GM12878 (cell line): ENCODE results near the gene CRYBA1. TPM values are rescaled to one million over a fixed set of nuclear protein-coding genes. Genes with fewer than 3 reads are reported as not detected.

Experiments
- ATAC-seq: fragments of 200-7000 bp; cut with Tn5 transposase; 3 replicates; pipeline ENCODE4 v1.9.1; 2020; ENCODE audit warnings: mild to moderate bottlenecking, moderate library complexity
- BruUV-seq: library from RNA; stranded (reverse); fragments of 400-500 nt; replicated peaks from 2 replicates; lab custom pipeline; 2021; lab: Mats Ljungman, UMichigan
- CTCF ChIA-PET: fragments of 300-600 bp; sonication (Branson Sonifier 250); formaldehyde crosslinking; extraction: SDS; loops from one replicate; lab custom pipeline; 2021; ENCODE audit warnings: inconsistent platforms; lab: Yijun Ruan, JAX
- POLR2A ChIA-PET: fragments of 350-600 bp; formaldehyde crosslinking; extraction: SDS; loops from one replicate; lab custom pipeline; 2021; ENCODE audit warnings: inconsistent platforms; lab: Charles Lee
- RAD21 ChIA-PET: fragments of 300-600 bp; sonication (Branson Sonifier 250); formaldehyde crosslinking; loops from one replicate; lab custom pipeline; 2023; ENCODE audit warnings: antibody characterized with exemption; ENCODE audit not compliant: unreplicated experiment; lab: Charles Lee
- SMC1A ChIA-PET: fragments of 300-600 bp; sonication (Branson Sonifier 250); formaldehyde crosslinking; loops from one replicate; lab custom pipeline; 2023; ENCODE audit not compliant: unreplicated experiment, uncharacterized antibody; lab: Charles Lee
- DNase-seq: peaks from one replicate; pipeline ENCODE4 v3.0.0-alpha.2; 2011; ENCODE audit warnings: low read depth, low spot score
- FAIRE-seq: peaks from 3 replicates; lab custom pipeline; 2011; peaks lifted over from hg19 to GRCh38; lab: Jason Lieb, UNC
- H2AFZ ChIP-seq: 2 replicates; pipeline ENCODE4 v1.6.0; 2011; ENCODE audit warnings: low read depth, low read length, control low read depth; ENCODE audit not compliant: control insufficient read depth
- H3K27ac ChIP-seq: 2 replicates; pipeline ENCODE4 v1.5.1; 2011; ENCODE audit warnings: control low read depth; ENCODE audit not compliant: control insufficient read depth, insufficient read depth
- H3K27me3 ChIP-seq, 2 experiments: replicated peaks in 1 of 2; 2 replicates each; pipeline versions ENCODE4 v1.6.0 to v1.6.1; 2011; ENCODE audit warnings: low read length in 1 of 2; ENCODE audit not compliant: control insufficient read depth in 2 of 2, insufficient read depth in 2 of 2
- H3K36me3 ChIP-seq, 2 experiments: 2 replicates each; pipeline ENCODE4 v1.5.1; 2011; ENCODE audit warnings: low read length in 1 of 2; ENCODE audit not compliant: control insufficient read depth in 2 of 2, insufficient read depth in 2 of 2
- H3K4me1 ChIP-seq: 2 replicates; pipeline ENCODE4 v1.6.1; 2011; ENCODE audit warnings: mild to moderate bottlenecking, low read length, moderate library complexity, mixed read lengths; ENCODE audit not compliant: control insufficient read depth, insufficient read depth
- H3K4me2 ChIP-seq: 2 replicates; pipeline ENCODE4 v1.6.0; 2011; ENCODE audit warnings: control low read depth; ENCODE audit not compliant: control insufficient read depth, insufficient read depth
- H3K4me3 ChIP-seq: fragments of 200-600 bp; sonication (generic); 2 replicates; pipeline ENCODE4 v1.5.1; 2016
- H3K79me2 ChIP-seq: 2 replicates; pipeline ENCODE4 v1.6.0; 2011; ENCODE audit warnings: low read length; ENCODE audit not compliant: control insufficient read depth, insufficient read depth
- H3K9ac ChIP-seq: 2 replicates; pipeline ENCODE4 v1.8.0; 2011; ENCODE audit warnings: low read length, control low read depth, mixed read lengths; ENCODE audit not compliant: control insufficient read depth, insufficient read depth
- H3K9me3 ChIP-seq: replicated peaks from 3 replicates; pipeline ENCODE4 v1.5.1; 2011; ENCODE audit warnings: mild to moderate bottlenecking, low read length; ENCODE audit not compliant: control insufficient read depth, insufficient read depth
- H4K20me1 ChIP-seq: 2 replicates; pipeline ENCODE4 v1.6.0; 2011; ENCODE audit not compliant: control insufficient read depth, insufficient read depth
- ATF7 ChIP-seq: fragments of 450-650 bp; IDR thresholded peaks from 2 replicates; pipeline ENCODE4 v1.6.1; 2016; ENCODE audit warnings: low read depth, mild to moderate bottlenecking
- BRCA1 ChIP-seq: IDR thresholded peaks from 2 replicates; pipeline ENCODE4 v1.6.1; 2011; ENCODE audit warnings: low read depth, low read length, improper control_type of control experiment
- CEBPB ChIP-seq, 2 experiments: fragments of 150-350 bp in 1 of 2; IDR thresholded peaks; 2 replicates each; pipeline ENCODE4 v1.6.1; 2012 to 2014; ENCODE audit warnings: low read depth in 2 of 2, low read length in 2 of 2, borderline replicate concordance in 1 of 2, inconsistent platforms in 1 of 2
- CTCF ChIP-seq, 3 experiments: IDR thresholded peaks in 2 of 3; conservative IDR thresholded peaks in 1 of 3; 2 replicates each; pipeline ENCODE4 v1.5.1; 2011; ENCODE audit warnings: low read depth in 3 of 3, low read length in 3 of 3, mild to moderate bottlenecking in 3 of 3, control low read depth in 2 of 3, moderate library complexity in 2 of 3, inconsistent platforms in 1 of 3, mixed read lengths in 1 of 3; ENCODE audit not compliant: control insufficient read depth in 2 of 3, insufficient read depth in 1 of 3; ENCODE audit errors: extremely low read depth in 1 of 3
- EGR1 ChIP-seq, 2 experiments: IDR thresholded peaks; 1 replicate in 1 of 2; 2 replicates in 1 of 2; pipeline ENCODE4 v1.6.1; 2011 to 2012; ENCODE audit warnings: low read depth in 2 of 2, low read length in 2 of 2, borderline replicate concordance in 1 of 2, mild to moderate bottlenecking in 1 of 2, moderate library complexity in 1 of 2
- HDAC6 ChIP-seq: fragments of 200-600 bp; sonication (generic); IDR thresholded peaks from one replicate; pipeline ENCODE4 v1.8.0; 2017; ENCODE audit warnings: antibody characterized with exemption; ENCODE audit not compliant: unreplicated experiment
- JUNB ChIP-seq: IDR thresholded peaks from 2 replicates; pipeline ENCODE4 v1.6.1; 2016; ENCODE audit warnings: antibody characterized with exemption, mild to moderate bottlenecking
- MLLT1 ChIP-seq: fragments of 450-650 bp; IDR thresholded peaks from 2 replicates; pipeline ENCODE4 v1.6.1; 2016; ENCODE audit warnings: mild to moderate bottlenecking
- MTA3 ChIP-seq: IDR thresholded peaks from 2 replicates; pipeline ENCODE4 v1.6.1; 2012; ENCODE audit warnings: low read length, inconsistent platforms, borderline replicate concordance
- NFYB ChIP-seq: IDR thresholded peaks from 2 replicates; pipeline ENCODE4 v1.6.1; 2011; ENCODE audit warnings: low read depth, mild to moderate bottlenecking, low read length, improper control_type of control experiment, moderate library complexity; ENCODE audit not compliant: insufficient read depth
- POLR2A ChIP-seq: IDR thresholded peaks from 2 replicates; pipeline ENCODE4 v1.6.1; 2011; ENCODE audit warnings: low read depth, mild to moderate bottlenecking, low read length
- RELA ChIP-seq: fragments of 450-650 bp; IDR thresholded peaks from 2 replicates; pipeline ENCODE4 v1.8.0; 2014; ENCODE audit warnings: borderline replicate concordance; ENCODE audit not compliant: partially characterized antibody
- SMC3 ChIP-seq: IDR thresholded peaks from 2 replicates; pipeline ENCODE4 v1.6.1; 2011; ENCODE audit warnings: low read length, improper control_type of control experiment, borderline replicate concordance
- SP1 ChIP-seq: IDR thresholded peaks from one replicate; pipeline ENCODE4 v1.6.1; 2011; ENCODE audit warnings: low read depth, low read length
- SRF ChIP-seq, 2 experiments: IDR thresholded peaks; 2 replicates each; pipeline ENCODE4 v1.6.1; 2011; ENCODE audit warnings: low read depth in 2 of 2, low read length in 2 of 2, mild to moderate bottlenecking in 1 of 2, moderate library complexity in 1 of 2
- SUZ12 ChIP-seq: fragments of 200-600 bp; sonication (generic); IDR thresholded peaks from one replicate; pipeline ENCODE4 v1.6.1; 2018; ENCODE audit warnings: antibody characterized with exemption, mild to moderate bottlenecking; ENCODE audit not compliant: unreplicated experiment
- ZNF217 ChIP-seq: fragments of 450-650 bp; IDR thresholded peaks from 2 replicates; pipeline ENCODE4 v1.6.1; 2017; ENCODE audit warnings: antibody characterized with exemption, mild to moderate bottlenecking
- ZNF687 ChIP-seq: fragments of 450-650 bp; IDR thresholded peaks from 2 replicates; pipeline ENCODE4 v1.6.1; 2017; ENCODE audit warnings: mild to moderate bottlenecking, moderate library complexity
- ZSCAN29 ChIP-seq: fragments of 450-650 bp; IDR thresholded peaks from 2 replicates; pipeline ENCODE4 v1.6.1; 2017; ENCODE audit warnings: mild to moderate bottlenecking, moderate library complexity
- WGBS: methylation state at CpG from one replicate; pipeline ENCODE4 v1.1.6; 2016; ENCODE audit warnings: low lambda C conversion rate; ENCODE audit not compliant: insufficient replicate concordance, insufficient coverage; ENCODE audit errors: missing lambda C conversion rate; 5-methylcytosine and 5-hydroxymethylcytosine counted together
- in situ Hi-C: fragments of 300-500 bp; cut with MboI; formaldehyde crosslinking; loops from 9 replicates; pipeline ENCODE4 v1.14.3; 2018; ENCODE audit warnings: mixed read lengths
- intact Hi-C: fragments of 100-400 bp; cut with micrococcal nuclease; formaldehyde crosslinking; loops from one replicate; pipeline ENCODE4 v1.14.2; 2022; ENCODE audit not compliant: unreplicated experiment
- polyA plus RNA-seq, 11 experiments: library from polyadenylated mRNA; depleted of rRNA in 4 of 11; unstranded in 6 of 11; stranded (reverse) in 5 of 11; fragments of >200 nt; fragmentation: Nextera tagmentation in 4 of 11; fragmentation: Illumina TruSeq in 1 of 11; extraction: Ambion mirVana in 4 of 11; extraction: Trizol in 1 of 11; gene quantifications; 1 replicate in 1 of 11; 2 replicates in 10 of 11; pipeline versions ENCODE4 v1.2.1 to v1.2.3, GENCODE V29; 2011 to 2016; ENCODE audit warnings: inconsistent platforms in 2 of 11, missing spikeins in 2 of 11, low read depth in 1 of 11
- total RNA-seq, 4 experiments: library from RNA; depleted of rRNA in 3 of 4; stranded (reverse); fragments of >200 nt in 3 of 4; fragmentation: Illumina TruSeq in 1 of 4; extraction: Trizol in 1 of 4; gene quantifications; 2 replicates each; pipeline versions ENCODE4 v1.2.1 to v1.2.3, GENCODE V29; 2013 to 2021

The CRYBA1 gene
- total and polyA plus RNA-seq, 10 of the 15 experiments (the other 5 are each of a cell fraction or from before 2014, with no cell fraction given) = not detected

GRCh38 chr17:29243792-29244191 lies 2.9 kb upstream of the CRYBA1 start:
- no peak overlapping the region for H3K4me2 ChIP-seq
- no peak overlapping the region for H3K9ac ChIP-seq
- H3K9me3 ChIP-seq = no peaks in the 10 kb centered on the region
- ChIA-PET CTCF (interaction anchor here (0.9 to 3.0 kb wide), 9 partner anchors 8 to 292 kb away, joined by 3 to 26 read pairs (median 3); no protein-coding TSS in a partner anchor), POLR2A (no interaction called here), RAD21 (no interaction called here), SMC1A (interaction anchor here (1.3 to 3.6 kb wide), 4 partner anchors 24 to 106 kb away, joined by 5 to 7 read pairs (median 6); no protein-coding TSS in a partner anchor)
- DNase-seq = no peak
- BruUV-seq = no TSS peak
- no peaks in the 10 kb centered on the region for H3K79me2 ChIP-seq
- no peaks in the 10 kb centered on the region for H4K20me1 ChIP-seq
- in situ Hi-C loops (no loop called here), intact Hi-C loops (no loop called here)
- no peak overlapping the region for H3K27ac ChIP-seq
- H3K4me3 ChIP-seq = no peak overlapping the region
- H3K4me1 ChIP-seq = no peaks in the 10 kb centered on the region; the same call in 1 of the 2 replicates
- FAIRE-seq = no peak
- H3K27me3 ChIP-seq = no peaks in the 10 kb centered on the region
- peak; percentile 85 for ATAC-seq
- 15% methylated on average over 4 of the region's 4 CpGs for WGBS
- no peaks in the 10 kb centered on the region for H3K36me3 ChIP-seq
- H2AFZ ChIP-seq = no peak overlapping the region
- TF ChIP-seq SUZ12 (no peak), ZNF217 (no peak), JUNB (no peak), CTCF (IDR thresholded peaks at IDR 0.05 in 2 of 3, conservative IDR thresholded peaks at IDR 0.05 in 1 of 3; ENCODE audit: control insufficient read depth in 2 of 3, extremely low read depth in 1 of 3, insufficient read depth in 1 of 3, low read depth in 3 of 3, low read length in 3 of 3) (peak; percentile 37 to 58 (median 58)), SRF (IDR thresholded peaks at IDR 0.05; ENCODE audit: low read depth in 2 of 2, low read length in 2 of 2) (peak in 1 of 2 experiments; percentile 36; a peak in 1 of 4 replicates), ZSCAN29 (no peak), MTA3 (no peak), SP1 (no peak), SMC3 (peak; percentile 41; the same call in 1 of the 2 replicates), EGR1 (IDR thresholded peaks at IDR 0.05; ENCODE audit: borderline replicate concordance in 1 of 2, low read depth in 2 of 2, low read length in 2 of 2) (no peak), RELA (no peak), BRCA1 (no peak), ZNF687 (no peak), POLR2A (no peak), NFYB (no peak), HDAC6 (no peak), ATF7 (no peak), CEBPB (IDR thresholded peaks at IDR 0.05; ENCODE audit: borderline replicate concordance in 1 of 2, low read depth in 2 of 2, low read length in 2 of 2) (no peak), MLLT1 (0 out of 2 replicates have a peak, but pooled peaks have one; percentile 40)
